Measurements from ENCODE around the gene GNRHR.
"Not testable (repeated sequence)": the region's sequence is repeated elsewhere in the genome, so short reads cannot be mapped to it uniquely, and the experiment has no call there.

GNRHR gene

DNA sequence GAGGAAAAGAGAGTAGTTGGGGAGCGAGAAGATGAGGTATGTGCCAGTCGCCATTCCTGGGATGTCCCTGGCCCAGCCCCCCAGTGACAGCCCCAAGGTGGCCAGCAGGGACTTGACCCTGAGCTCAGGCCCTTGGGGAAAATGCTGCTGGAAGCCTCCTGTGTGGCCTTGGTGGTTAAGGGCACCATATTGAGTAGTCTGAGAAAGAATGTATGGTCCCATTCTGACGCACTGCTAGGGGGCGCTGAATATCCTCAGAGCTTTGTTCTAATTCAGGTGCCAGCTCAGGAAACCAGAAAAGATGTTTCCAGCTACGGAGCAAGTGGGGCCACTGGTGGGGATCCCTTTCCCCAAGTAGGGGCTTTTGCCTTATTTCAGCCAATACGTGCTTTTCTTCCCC is 39.2 kb downstream of the GNRHR start:
- TF ChIP-seq, protein P1, sequence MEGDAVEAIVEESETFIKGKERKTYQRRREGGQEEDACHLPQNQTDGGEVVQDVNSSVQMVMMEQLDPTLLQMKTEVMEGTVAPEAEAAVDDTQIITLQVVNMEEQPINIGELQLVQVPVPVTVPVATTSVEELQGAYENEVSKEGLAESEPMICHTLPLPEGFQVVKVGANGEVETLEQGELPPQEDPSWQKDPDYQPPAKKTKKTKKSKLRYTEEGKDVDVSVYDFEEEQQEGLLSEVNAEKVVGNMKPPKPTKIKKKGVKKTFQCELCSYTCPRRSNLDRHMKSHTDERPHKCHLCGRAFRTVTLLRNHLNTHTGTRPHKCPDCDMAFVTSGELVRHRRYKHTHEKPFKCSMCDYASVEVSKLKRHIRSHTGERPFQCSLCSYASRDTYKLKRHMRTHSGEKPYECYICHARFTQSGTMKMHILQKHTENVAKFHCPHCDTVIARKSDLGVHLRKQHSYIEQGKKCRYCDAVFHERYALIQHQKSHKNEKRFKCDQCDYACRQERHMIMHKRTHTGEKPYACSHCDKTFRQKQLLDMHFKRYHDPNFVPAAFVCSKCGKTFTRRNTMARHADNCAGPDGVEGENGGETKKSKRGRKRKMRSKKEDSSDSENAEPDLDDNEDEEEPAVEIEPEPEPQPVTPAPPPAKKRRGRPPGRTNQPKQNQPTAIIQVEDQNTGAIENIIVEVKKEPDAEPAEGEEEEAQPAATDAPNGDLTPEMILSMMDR (IDR thresholded peaks at IDR 0.05; ENCODE audit: low read depth, low read length), result no peak
- DNase-seq (ENCODE audit: low read depth in 2 of 2), result no peak
- H3K4me3 ChIP-seq (replicated peaks in 1 of 2; ENCODE audit: low read depth in 2 of 2, low read length in 2 of 2), result no peak overlapping the region

- DNase-seq (ENCODE audit: low read depth in 2 of 2), result no peak
- TF ChIP-seq, protein P1 (IDR thresholded peaks at IDR 0.05; ENCODE audit: low read depth, low read length), result no peak
These were observed 40.0 kb downstream of the GNRHR start for GRCh38 chr4:67714248-67714583.

DNA sequence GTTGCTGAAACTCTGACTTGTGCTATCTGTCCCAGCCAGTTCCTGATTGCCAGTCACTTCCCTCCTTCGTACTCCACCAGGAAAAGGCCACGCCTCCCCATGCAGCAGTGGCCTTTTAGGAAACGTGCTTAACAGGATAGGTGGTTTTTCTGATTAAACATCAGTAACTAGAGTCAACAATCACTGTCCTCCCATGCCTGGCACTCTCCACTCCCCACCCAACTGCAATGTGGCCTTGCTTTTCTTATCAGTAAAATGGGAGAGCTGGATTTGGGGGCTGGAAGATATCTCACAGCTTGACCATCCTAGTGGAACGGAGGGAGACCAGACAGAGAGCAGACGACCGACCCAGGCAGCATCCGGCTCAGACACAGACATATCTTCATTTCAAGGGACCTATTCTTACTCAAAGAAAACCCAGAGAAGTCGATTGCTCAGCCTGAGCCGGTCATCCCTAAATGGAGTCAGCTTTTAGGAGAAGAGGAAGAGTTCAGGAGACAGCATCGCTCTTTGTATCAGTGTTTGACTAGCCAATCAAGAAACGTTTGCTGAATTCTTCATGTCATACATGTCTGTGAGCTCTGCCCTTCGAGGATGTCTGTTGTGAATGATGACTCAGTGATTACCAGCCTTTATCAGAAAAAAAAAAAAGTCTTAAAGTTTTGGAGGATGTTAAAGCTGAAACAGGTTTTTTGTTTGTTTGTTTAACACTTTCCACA is 40.5 kb downstream of the GNRHR start:
- no peak overlapping the region for H3K4me3 ChIP-seq (replicated peaks in 1 of 2; ENCODE audit: low read depth in 2 of 2, low read length in 2 of 2)
- TF ChIP-seq, protein P1 (IDR thresholded peaks at IDR 0.05; ENCODE audit: low read depth, low read length), result no peak
- DNase-seq (ENCODE audit: low read depth in 2 of 2), result peak in 1 of 2 donors; percentile 71

More at GRCh38 chr4:67714248-67714583, 40.0 kb downstream of the GNRHR start:
- no peak overlapping the region for H3K4me3 ChIP-seq (replicated peaks in 1 of 2; ENCODE audit: low read depth in 2 of 2, low read length in 2 of 2)

GRCh38 chr4:67712650-67713528 is 41.3 kb downstream of the GNRHR start:
- TF ChIP-seq, protein P1 (IDR thresholded peaks at IDR 0.05; ENCODE audit: low read depth, low read length), result no peak
- no peak for DNase-seq (ENCODE audit: low read depth in 2 of 2)
- H3K4me3 ChIP-seq (replicated peaks in 1 of 2; ENCODE audit: low read depth in 2 of 2, low read length in 2 of 2), result no peak overlapping the region

GRCh38 chr4:67712000-67712625 is 42.1 kb downstream of the GNRHR start:
- no peak for DNase-seq (ENCODE audit: low read depth in 2 of 2)
- TF ChIP-seq, protein P1 (IDR thresholded peaks at IDR 0.05; ENCODE audit: low read depth, low read length), result no peak
- H3K4me3 ChIP-seq (replicated peaks in 1 of 2; ENCODE audit: low read depth in 2 of 2, low read length in 2 of 2), result no peak overlapping the region

GRCh38 chr4:67706682-67707081 is 47.5 kb downstream of the GNRHR start:
- not testable (repeated sequence) for H3K4me3 ChIP-seq (replicated peaks in 1 of 2; ENCODE audit: low read depth in 2 of 2, low read length in 2 of 2); DNase-seq (ENCODE audit: low read depth in 2 of 2)

DNA sequence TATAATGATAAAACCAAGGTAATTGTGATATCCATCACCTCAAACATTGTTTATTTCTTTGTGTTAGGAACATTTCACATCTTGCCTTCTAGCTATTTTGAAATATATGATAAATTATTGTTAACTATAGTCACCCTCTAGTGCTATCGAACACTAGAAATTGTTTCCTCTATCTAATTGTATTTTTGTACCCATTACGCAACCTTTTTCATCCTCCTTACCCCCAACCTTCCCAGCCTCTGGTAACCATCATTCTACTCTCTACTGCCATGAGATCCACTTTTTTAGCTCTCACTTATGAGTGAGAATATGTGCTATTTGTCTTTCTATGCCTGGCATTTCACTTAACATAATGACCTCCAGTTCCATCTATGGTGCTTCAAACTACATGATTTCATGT is 49.3 kb downstream of the GNRHR start:
- H3K4me3 ChIP-seq (replicated peaks in 1 of 2; ENCODE audit: low read depth in 2 of 2, low read length in 2 of 2), result no peak overlapping the region
- TF ChIP-seq, protein P1 (IDR thresholded peaks at IDR 0.05; ENCODE audit: low read depth, low read length), result no peak
- DNase-seq (ENCODE audit: low read depth in 2 of 2), result no peak

Data from cardiac fibroblast (primary cell).